GDM1 (cell line): ENCODE data around the gene ATP8A2.

Source experiments
- DNase-seq: peaks from one replicate; lab custom pipeline; 2025; lab: John Stamatoyannopoulos, UW

ATP8A2 gene

DNA sequence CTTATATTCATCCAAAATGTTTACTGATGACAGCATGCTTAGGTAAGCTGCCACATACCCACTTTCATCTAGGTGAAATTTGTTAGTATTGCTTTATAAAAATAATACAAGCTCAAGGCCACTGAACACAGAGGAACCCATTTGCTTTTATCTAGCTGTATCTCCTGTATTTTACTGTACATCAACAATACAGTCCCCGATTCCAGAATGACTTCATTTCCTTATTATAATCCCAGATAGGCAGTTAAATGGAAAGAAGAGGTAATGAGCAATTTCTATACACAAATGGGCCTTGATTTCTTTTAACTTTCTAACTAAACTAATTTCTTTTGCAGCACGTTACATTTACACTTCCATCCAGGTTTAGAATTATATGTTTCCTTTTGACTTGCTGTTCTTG is 593.8 kb downstream of the ATP8A2 start:
- no peak for DNase-seq

- no peak for DNase-seq
These were observed 594.3 kb downstream of the ATP8A2 start for GRCh38 chr13:25966086-25966485.

- no peak for DNase-seq
These were observed 595.4 kb downstream of the ATP8A2 start for GRCh38 chr13:25967144-25967543.

GRCh38 chr13:25971047-25971446 is 599.3 kb downstream of the ATP8A2 start:
- no peak for DNase-seq

GRCh38 chr13:25971459-25972145 is 599.8 kb downstream of the ATP8A2 start:
- no peak for DNase-seq

GRCh38 chr13:25973085-25973484 is 601.3 kb downstream of the ATP8A2 start:
- no peak for DNase-seq

DNA sequence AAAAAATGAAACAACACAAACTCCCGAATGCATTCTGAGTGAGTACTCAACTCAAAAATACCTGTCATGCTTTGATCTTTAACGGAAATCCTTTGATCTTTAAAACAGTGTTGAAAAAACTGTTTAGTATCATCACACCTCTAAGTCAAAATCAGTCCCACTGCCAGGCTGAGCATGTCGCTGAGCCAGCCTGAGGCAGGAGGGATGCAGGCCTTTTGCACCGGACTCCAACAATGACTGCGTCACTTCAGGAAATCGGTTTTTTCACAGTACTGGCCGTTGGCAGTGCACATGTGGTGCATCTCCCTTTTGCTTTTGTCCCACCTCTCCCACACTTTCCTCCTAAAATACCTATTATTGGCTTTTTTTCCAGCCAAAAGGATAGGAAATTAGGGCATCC is 601.8 kb downstream of the ATP8A2 start:
- no peak for DNase-seq

DNA sequence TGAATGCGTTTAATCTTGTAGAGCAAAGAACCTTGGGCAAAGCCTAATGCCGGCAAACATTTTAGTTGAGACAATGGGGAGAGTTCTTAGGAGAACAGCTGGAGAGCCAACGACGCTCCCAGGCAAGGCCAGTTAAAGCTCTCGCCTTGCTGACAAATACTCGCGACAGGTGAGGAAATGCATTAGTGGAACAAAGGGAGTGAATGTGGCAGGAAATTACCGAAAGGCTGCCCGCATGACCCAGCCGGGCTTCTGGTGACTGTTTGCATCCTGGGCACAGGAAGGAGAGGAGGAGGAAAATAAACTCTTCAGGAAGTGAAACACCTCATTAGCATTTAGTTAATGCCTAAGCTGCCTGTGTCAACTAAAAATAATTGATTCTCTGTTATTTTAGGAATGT is 605.4 kb downstream of the ATP8A2 start:
- no peak for DNase-seq

DNA sequence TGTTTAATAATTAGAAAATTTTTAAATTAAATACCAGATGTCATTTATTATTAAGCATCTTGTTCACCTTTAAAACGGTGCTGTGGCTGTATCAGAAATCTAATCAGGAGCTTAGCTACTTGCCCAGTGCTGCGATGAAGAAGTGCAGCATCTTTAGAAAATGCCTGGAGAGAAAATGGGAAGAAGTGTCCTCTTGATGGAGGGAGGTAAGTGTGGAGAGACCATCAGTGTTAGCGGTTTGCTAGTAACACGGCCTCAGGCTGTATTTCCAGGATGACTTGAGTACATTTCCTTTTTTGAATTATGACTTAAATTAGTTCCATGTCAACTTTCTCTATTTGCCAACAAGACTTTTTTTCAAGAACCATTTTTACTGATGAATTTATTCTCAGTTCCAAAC is 605.9 kb downstream of the ATP8A2 start:
- no peak for DNase-seq

- no peak for DNase-seq
These were observed 607.2 kb downstream of the ATP8A2 start for GRCh38 chr13:25978961-25979360.

DNA sequence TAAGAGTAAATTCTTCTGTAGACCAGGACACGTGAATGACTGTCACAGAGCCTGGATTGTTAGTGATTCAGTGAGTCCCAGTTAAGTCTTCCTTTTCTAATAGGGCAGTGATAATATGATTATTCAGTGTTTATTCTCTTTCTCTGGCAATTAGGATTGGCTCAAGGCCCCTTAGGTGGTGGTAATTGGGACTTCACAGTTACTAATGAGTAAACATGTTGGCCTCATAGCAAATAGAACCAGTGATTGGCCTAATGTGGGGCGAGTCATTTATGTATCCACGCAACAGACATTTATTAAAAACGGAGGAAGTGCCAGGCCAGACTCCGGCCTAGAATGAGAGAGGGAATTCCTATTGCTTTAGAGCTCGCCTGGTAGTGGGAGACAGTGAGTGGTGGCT is 607.6 kb downstream of the ATP8A2 start:
- DNase-seq: no peak

GRCh38 chr13:25980255-25980654 is 608.5 kb downstream of the ATP8A2 start:
- no peak for DNase-seq

- no peak for DNase-seq
These were observed 609.3 kb downstream of the ATP8A2 start for GRCh38 chr13:25981060-25981459.

GRCh38 chr13:25982907-25983306 is 611.1 kb downstream of the ATP8A2 start:
- DNase-seq: no peak

DNA sequence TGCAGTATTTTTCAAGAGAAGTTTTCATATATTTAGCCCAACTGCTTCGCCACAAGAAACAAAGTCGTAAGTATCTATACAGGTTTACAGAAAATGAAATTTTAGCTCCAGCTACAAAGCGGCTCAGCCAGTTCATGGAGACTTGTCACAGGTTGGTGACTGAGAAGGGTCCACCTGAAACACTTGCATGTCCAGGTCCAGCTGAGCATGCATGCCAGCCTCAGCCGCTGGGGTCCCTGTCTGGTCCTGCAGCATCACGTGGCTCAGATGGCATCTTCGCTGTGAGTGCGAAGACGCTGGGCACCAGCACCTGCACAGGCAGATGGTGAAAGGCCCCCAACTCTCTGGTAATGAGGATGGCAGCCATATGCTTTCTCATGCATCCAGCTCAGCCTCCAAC is 616.2 kb downstream of the ATP8A2 start:
- no peak for DNase-seq

- DNase-seq: no peak
These were observed 616.9 kb downstream of the ATP8A2 start for GRCh38 chr13:25988661-25989060.

DNA sequence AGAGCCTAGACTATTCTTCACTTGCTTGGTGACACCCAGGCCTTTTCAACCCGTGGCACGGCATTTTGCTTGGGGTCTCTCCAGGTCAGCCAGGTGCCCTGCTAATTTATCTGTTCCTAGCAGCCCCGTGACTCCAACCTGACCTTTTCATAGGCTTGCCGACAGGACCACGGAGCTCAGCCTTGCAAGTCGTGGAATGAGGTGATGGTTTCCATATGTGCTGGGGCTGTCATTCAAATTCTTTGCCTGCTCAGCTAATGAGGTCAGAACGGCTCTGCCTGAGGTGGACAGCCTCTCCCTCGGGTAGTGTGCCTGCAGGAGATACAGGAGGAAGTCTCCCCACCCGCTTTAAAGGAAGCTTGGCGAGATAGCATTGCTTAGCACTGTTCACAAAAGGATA is 619.0 kb downstream of the ATP8A2 start:
- no peak for DNase-seq

- DNase-seq: no peak
These were observed 620.3 kb downstream of the ATP8A2 start for GRCh38 chr13:25992076-25992475.

- DNase-seq: no peak
These were observed 635.7 kb downstream of the ATP8A2 start for GRCh38 chr13:26007261-26008125.

DNA sequence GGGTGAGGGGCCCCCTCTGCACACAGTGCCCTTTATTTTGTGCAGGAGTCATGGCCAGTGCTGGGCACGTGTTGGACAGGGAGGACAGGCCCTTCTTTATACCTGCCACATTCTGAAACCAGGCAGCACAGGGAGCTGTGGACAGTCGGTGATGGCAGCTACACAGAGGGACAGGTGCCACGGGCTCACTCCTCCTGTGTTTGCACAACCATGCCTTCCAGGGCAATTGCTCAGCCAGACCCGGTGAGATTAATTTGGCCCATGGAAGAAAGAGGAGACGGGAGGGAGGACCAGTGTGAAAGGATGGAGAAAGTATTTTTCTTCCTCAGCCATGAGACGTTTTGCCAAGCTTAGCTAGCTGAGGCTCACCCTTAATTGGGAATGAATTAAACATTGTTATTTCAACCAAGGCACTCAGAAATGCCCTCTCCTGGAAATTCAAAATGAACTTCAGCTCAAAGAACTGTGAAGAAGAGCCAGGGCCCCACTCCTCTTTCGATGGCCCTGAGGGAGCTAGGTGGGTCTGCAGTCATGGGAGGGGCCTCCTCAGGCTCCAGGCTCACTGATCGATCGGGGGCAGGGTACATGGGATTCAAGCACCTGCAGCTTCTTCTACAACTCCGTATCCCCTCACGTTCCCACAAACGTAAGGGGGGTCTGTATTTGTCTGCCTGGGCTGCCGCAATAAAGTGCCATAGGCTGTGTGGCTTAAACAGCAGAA is 638.9 kb downstream of the ATP8A2 start:
- DNase-seq: no peak

DNA sequence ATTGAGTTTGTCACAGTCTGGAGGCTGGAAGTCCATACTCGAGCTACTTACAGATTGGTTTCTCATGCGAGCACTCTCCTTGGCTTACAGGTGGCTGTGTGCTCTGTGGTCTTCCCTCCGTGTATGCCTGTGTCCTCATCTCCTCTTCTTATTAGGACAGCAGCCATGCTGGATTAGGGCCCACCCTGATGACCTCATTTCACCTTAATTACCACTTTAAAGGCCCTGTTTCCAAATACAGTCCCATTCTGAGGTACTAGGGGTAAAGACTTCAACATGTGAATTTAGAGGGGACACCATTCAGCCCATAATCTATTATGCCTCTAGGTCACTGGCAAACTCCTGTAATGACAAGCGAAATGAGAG is 639.4 kb downstream of the ATP8A2 start:
- DNase-seq: no peak

DNA sequence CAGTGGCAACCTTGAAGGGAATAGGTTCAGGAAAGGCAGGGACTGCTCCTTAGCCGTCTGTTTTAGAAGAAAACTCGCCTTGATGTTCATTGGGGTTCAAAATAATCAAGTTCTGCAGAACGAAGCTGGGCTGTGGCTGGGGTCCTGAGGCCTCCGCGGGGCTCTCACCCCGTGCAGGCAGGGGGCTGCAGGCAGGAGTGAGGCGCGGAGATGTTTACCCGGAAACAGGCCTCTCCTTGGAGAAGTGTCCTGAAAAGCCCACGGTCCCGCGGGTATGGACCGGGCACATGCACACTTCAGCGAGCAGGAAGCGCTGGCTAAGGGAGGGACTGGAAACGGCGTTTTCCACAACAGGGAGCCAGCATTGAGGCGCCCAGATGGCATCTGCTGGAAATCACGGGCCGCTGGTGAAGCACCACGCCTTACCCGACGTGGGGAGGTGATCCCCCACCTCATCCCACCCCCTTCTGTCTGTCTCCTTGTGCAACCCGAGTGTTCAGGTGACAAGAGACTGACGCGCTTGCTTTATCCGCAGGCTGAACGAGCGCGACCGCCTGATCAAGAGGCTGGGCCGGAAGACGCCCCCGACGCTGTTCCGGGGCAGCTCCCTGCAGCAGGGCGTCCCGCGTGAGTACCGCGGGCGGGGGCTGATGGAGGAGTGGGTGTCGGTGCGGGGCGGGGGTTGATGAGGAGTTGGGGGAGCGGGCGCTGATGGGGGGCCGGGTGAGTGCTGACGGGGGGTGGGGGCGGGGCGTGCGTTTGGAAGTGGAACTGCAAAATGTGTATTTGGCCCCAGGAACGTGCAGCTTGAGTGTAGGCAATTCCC is 640.4 kb downstream of the ATP8A2 start:
- no peak for DNase-seq
